ENCODE results near the gene PDAP1.
"Not testable (repeated sequence)": the region's sequence is repeated elsewhere in the genome, so short reads cannot be mapped to it uniquely, and the experiment has no call there.

DNA sequence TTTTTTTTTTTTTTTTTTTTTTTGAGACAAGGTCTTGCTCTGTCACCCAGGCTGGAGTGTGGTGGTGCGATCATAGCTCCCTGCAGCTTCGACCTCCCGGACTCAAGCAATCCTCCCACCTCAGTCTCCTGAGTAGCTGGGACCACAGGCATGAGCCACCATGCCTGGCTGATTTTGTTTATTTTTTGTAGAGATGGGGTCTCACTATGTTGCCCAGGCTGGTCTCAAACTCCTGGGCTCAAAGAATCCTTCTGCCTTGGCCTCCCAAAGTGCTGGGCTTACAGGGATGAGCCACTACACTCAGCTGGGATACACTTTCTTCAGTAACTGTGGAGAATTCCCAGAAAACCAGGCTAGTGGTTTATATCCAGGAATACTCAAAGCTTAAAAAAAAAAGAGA lies 57.8 kb downstream of the PDAP1 start:
- TF ChIP-seq, protein P1, sequence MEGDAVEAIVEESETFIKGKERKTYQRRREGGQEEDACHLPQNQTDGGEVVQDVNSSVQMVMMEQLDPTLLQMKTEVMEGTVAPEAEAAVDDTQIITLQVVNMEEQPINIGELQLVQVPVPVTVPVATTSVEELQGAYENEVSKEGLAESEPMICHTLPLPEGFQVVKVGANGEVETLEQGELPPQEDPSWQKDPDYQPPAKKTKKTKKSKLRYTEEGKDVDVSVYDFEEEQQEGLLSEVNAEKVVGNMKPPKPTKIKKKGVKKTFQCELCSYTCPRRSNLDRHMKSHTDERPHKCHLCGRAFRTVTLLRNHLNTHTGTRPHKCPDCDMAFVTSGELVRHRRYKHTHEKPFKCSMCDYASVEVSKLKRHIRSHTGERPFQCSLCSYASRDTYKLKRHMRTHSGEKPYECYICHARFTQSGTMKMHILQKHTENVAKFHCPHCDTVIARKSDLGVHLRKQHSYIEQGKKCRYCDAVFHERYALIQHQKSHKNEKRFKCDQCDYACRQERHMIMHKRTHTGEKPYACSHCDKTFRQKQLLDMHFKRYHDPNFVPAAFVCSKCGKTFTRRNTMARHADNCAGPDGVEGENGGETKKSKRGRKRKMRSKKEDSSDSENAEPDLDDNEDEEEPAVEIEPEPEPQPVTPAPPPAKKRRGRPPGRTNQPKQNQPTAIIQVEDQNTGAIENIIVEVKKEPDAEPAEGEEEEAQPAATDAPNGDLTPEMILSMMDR (conservative IDR thresholded peaks at IDR 0.05 in 1 of 2, IDR thresholded peaks at IDR 0.05 in 1 of 2; ENCODE audit: extremely low read depth in 1 of 2, insufficient read depth in 1 of 2, low read depth in 1 of 2, low read length in 2 of 2) = not testable (repeated sequence)
- not testable (repeated sequence) for TF ChIP-seq EZH2 (IDR thresholded peaks at IDR 0.05; ENCODE audit: borderline replicate concordance, low read length)
